ENCODE results near the gene NDUFAF4.

DNA sequence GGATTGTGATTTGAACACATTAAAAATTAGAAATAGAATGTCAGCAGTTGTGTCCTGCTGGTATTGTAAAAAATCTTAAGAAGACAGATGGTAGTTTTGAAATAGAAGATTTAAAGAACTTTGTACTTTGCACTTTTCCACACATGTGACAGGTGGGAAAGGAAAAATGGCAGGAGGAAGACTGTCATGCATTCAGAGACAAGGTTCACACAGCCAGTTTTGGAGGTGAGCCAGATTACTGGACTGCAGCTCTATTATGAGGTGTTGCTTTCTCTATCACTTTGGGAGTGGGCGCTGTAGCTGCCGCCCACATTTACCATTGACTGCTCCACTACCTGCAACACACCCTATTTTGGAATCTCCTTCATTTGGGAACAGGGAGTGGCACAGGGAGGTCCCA lies 12.1 kb upstream of the NDUFAF4 start:
- TF ChIP-seq, protein P1, sequence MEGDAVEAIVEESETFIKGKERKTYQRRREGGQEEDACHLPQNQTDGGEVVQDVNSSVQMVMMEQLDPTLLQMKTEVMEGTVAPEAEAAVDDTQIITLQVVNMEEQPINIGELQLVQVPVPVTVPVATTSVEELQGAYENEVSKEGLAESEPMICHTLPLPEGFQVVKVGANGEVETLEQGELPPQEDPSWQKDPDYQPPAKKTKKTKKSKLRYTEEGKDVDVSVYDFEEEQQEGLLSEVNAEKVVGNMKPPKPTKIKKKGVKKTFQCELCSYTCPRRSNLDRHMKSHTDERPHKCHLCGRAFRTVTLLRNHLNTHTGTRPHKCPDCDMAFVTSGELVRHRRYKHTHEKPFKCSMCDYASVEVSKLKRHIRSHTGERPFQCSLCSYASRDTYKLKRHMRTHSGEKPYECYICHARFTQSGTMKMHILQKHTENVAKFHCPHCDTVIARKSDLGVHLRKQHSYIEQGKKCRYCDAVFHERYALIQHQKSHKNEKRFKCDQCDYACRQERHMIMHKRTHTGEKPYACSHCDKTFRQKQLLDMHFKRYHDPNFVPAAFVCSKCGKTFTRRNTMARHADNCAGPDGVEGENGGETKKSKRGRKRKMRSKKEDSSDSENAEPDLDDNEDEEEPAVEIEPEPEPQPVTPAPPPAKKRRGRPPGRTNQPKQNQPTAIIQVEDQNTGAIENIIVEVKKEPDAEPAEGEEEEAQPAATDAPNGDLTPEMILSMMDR (conservative IDR thresholded peaks at IDR 0.05; ENCODE audit: low read depth in 2 of 2), result no peak
- TF ChIP-seq POLR2AphosphoS5 (IDR thresholded peaks at IDR 0.05; ENCODE audit: low read depth) (no peak), EZH2phosphoT487 (IDR thresholded peaks at IDR 0.05; ENCODE audit: unreplicated experiment) (no peak)
